OCI-LY1 (cell line): ENCODE data around the gene SKAP1.

ENCODE experiments used
- H2AFZ ChIP-seq: fragments of 200-600 bp; sonication (generic), shearing (Covaris generic); 2 replicates; pipeline ENCODE4 v1.6.0; 2014; ENCODE audit warnings: antibody characterized with exemption, mild to moderate bottlenecking, low read length
- H3F3A ChIP-seq: fragments of 200-600 bp; sonication (generic), shearing (Covaris generic); 2 replicates; pipeline ENCODE4 v1.6.0; 2014; ENCODE audit warnings: mild to moderate bottlenecking, antibody characterized with exemption, low read length, moderate library complexity; ENCODE audit not compliant: insufficient read depth
- H3K27ac ChIP-seq: fragments of 200-600 bp; sonication (generic); 2 replicates; pipeline ENCODE4 v1.5.1; 2014; ENCODE audit warnings: low read length, mixed run types, mild to moderate bottlenecking, low read depth; ENCODE audit not compliant: poor library complexity, severe bottlenecking
- H3K27me3 ChIP-seq: fragments of 200-600 bp; sonication (generic); 2 replicates; pipeline ENCODE4 v1.6.0; 2014; ENCODE audit warnings: antibody characterized with exemption, mild to moderate bottlenecking, low read length, moderate library complexity; ENCODE audit not compliant: insufficient read depth
- H3K36me3 ChIP-seq: fragments of 200-600 bp; sonication (generic); 2 replicates; pipeline ENCODE4 v1.6.1; 2014; ENCODE audit warnings: mild to moderate bottlenecking, antibody characterized with exemption, low read length, moderate library complexity, mixed read lengths; ENCODE audit not compliant: insufficient read depth
- H3K4me1 ChIP-seq: fragments of 200-600 bp; sonication (generic); 2 replicates; pipeline ENCODE4 v1.5.1; 2014; ENCODE audit warnings: mild to moderate bottlenecking, low read length, moderate library complexity; ENCODE audit not compliant: insufficient read depth, severe bottlenecking
- H3K4me2 ChIP-seq: fragments of 200-600 bp; sonication (generic), shearing (Covaris generic); 2 replicates; pipeline ENCODE4 v1.6.1; 2014; ENCODE audit warnings: low read length
- H3K4me3 ChIP-seq: fragments of 200-600 bp; sonication (generic); 2 replicates; pipeline ENCODE4 v1.5.1; 2014; ENCODE audit warnings: low read length, low read depth, mild to moderate bottlenecking, mixed read lengths; ENCODE audit not compliant: poor library complexity, severe bottlenecking
- H3K79me2 ChIP-seq: fragments of 200-600 bp; shearing (Covaris generic); 2 replicates; pipeline ENCODE4 v1.6.1; 2016; ENCODE audit warnings: mixed run types, low read length, mixed read lengths; ENCODE audit not compliant: insufficient read depth
- H3K9ac ChIP-seq: fragments of 200-600 bp; sonication (generic), shearing (Covaris generic); 2 replicates; pipeline ENCODE4 v1.6.1; 2014; ENCODE audit warnings: mild to moderate bottlenecking, low read length, mixed read lengths
- H3K9me2 ChIP-seq: fragments of 200-600 bp; sonication (generic), shearing (Covaris generic); 2 replicates; pipeline ENCODE4 v1.6.1; 2014; ENCODE audit warnings: low read depth, mild to moderate bottlenecking, low read length, mixed read lengths
- H3K9me3 ChIP-seq: fragments of 200-600 bp; shearing (Covaris generic); 2 replicates; pipeline ENCODE4 v1.6.1; 2014; ENCODE audit warnings: low read length, mixed read lengths
- H4K20me1 ChIP-seq: fragments of 200-600 bp; sonication (generic), shearing (Covaris generic); 2 replicates; pipeline ENCODE4 v1.6.0; 2016; ENCODE audit warnings: mild to moderate bottlenecking, low read length; ENCODE audit not compliant: insufficient read depth
- EZH2 ChIP-seq: fragments of 200-600 bp; sonication (generic), shearing (Covaris generic); IDR thresholded peaks from 2 replicates; pipeline ENCODE4 v1.8.0; 2017; ENCODE audit warnings: borderline replicate concordance, mixed run types, mild to moderate bottlenecking, antibody characterized with exemption, low read length, moderate library complexity, mixed read lengths
- TF ChIP-seq, protein P1 (sequence below): fragments of 200-600 bp; sonication (generic), shearing (Covaris generic); IDR thresholded peaks from 2 replicates; pipeline ENCODE4 v1.5.1; 2017; ENCODE audit warnings: mild to moderate bottlenecking, antibody characterized with exemption, low read length, moderate library complexity, mixed read lengths

SKAP1 gene

DNA sequence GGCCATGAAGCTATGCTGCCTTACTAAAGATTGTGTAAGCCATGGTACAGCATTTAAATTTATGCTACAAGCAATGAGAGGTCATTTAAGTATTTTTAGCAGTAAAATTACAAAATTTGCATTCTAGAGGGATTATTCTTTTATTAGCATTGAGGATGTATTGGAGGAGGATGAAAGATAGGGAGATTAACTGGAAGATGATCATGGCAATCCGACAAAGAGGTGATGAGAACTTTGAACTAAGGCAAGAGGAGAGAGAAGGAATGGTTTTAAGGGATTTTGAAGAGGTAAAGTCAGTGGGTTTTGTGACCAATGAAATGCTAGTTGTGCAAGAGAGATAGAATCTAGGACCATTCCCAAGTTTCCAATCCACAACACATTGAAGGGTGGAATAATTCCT lies 192.6 kb downstream of the SKAP1 start:
- Histone ChIP-seq H4K20me1 (no peaks in the 10 kb centered on the region), H3K9me2 (no peaks in the 10 kb centered on the region), H2AFZ (no peak overlapping the region), H3K79me2 (no peaks in the 10 kb centered on the region), H3K9me3 (no peaks in the 10 kb centered on the region), H3K4me1 (no peaks in the 10 kb centered on the region), H3K4me2 (no peak overlapping the region), H3K9ac (no peak overlapping the region), H3K4me3 (no peak overlapping the region), H3K27ac (no peak overlapping the region), H3K36me3 (no peaks in the 10 kb centered on the region), H3K27me3 (0 out of 2 replicates have a peak, but pooled peaks cover 13% of the 10 kb centered on the region), H3F3A (no peaks in the 10 kb centered on the region)
- TF ChIP-seq, protein P1, sequence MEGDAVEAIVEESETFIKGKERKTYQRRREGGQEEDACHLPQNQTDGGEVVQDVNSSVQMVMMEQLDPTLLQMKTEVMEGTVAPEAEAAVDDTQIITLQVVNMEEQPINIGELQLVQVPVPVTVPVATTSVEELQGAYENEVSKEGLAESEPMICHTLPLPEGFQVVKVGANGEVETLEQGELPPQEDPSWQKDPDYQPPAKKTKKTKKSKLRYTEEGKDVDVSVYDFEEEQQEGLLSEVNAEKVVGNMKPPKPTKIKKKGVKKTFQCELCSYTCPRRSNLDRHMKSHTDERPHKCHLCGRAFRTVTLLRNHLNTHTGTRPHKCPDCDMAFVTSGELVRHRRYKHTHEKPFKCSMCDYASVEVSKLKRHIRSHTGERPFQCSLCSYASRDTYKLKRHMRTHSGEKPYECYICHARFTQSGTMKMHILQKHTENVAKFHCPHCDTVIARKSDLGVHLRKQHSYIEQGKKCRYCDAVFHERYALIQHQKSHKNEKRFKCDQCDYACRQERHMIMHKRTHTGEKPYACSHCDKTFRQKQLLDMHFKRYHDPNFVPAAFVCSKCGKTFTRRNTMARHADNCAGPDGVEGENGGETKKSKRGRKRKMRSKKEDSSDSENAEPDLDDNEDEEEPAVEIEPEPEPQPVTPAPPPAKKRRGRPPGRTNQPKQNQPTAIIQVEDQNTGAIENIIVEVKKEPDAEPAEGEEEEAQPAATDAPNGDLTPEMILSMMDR: no peak
- TF ChIP-seq EZH2: no peak

DNA sequence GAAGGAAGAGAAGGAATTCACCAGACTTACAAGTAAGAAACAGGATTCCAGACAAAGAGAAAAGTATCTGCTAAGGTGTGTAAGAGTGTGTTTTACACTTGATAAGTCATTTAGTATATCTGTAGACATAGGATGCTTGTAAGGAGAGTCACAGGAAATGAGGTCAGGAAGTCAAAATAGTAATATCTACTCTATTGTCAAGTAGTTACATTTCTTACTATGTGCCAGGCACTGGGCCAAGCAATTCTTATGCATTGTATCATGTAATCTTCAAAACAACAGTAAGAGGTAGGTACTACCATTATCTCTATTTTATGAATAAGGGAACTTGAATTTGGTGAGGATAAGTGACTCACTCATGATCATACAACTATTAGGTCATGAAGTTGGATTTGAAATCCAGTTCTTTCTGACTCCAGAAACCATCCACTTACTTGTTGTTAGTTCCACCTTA lies 193.3 kb downstream of the SKAP1 start:
- no peak overlapping the region for H2AFZ ChIP-seq
- H3F3A ChIP-seq: no peaks in the 10 kb centered on the region
- H3K27ac ChIP-seq: no peak overlapping the region
- no peak overlapping the region for H3K9ac ChIP-seq
- H3K4me1 ChIP-seq: no peaks in the 10 kb centered on the region
- no peak overlapping the region for H3K4me2 ChIP-seq
- H4K20me1 ChIP-seq: no peaks in the 10 kb centered on the region
- H3K9me2 ChIP-seq: no peaks in the 10 kb centered on the region
- no peaks in the 10 kb centered on the region for H3K36me3 ChIP-seq
- H3K4me3 ChIP-seq: no peak overlapping the region
- no peaks in the 10 kb centered on the region for H3K9me3 ChIP-seq
- no peaks in the 10 kb centered on the region for H3K79me2 ChIP-seq
- 0 out of 2 replicates have a peak, but pooled peaks cover 9% of the 10 kb centered on the region for H3K27me3 ChIP-seq
- TF ChIP-seq, protein P1: no peak
- TF ChIP-seq EZH2: no peak

DNA sequence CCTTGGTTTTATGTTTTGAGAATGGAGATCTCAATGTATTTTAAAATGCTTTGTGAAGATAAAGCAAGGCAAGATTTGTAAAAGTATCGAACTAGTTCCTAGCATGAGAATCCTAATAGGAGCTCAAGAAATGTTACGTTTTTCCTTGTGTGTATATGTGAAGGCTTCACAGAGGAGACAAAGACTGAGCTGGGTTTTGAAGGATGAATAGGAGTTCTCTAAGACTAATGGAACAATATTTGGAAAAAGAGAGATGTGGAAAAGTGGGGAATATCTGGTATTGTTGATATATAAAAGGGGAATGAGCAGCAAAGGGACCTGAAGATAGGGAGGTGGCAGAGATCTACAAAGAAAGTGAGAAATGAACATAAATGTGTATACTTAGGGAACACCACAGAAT lies 195.1 kb downstream of the SKAP1 start:
- H3K4me1 ChIP-seq: no peaks in the 10 kb centered on the region
- no peaks in the 10 kb centered on the region for H3K9me2 ChIP-seq
- no peak for TF ChIP-seq EZH2
- TF ChIP-seq, protein P1: no peak
- 0 out of 2 replicates have a peak, but pooled peaks cover 9% of the 10 kb centered on the region for H3K27me3 ChIP-seq
- H3K79me2 ChIP-seq: no peaks in the 10 kb centered on the region
- H3K4me2 ChIP-seq: no peak overlapping the region
- H3K27ac ChIP-seq: no peak overlapping the region
- H3K4me3 ChIP-seq: no peak overlapping the region
- no peak overlapping the region for H3K9ac ChIP-seq
- H3F3A ChIP-seq: no peaks in the 10 kb centered on the region
- no peaks in the 10 kb centered on the region for H3K36me3 ChIP-seq
- no peaks in the 10 kb centered on the region for H3K9me3 ChIP-seq
- H4K20me1 ChIP-seq: no peaks in the 10 kb centered on the region
- no peak overlapping the region for H2AFZ ChIP-seq
